HEK293 (cell line): Measurements from ENCODE around the gene RGSL1.

ENCODE experiments used
- EGR2 ChIP-seq: fragments of 450-650 bp; formaldehyde crosslinking; IDR thresholded peaks from 2 replicates; pipeline ENCODE4 v1.5.1; 2016; ENCODE audit warnings: low read depth, missing biosample characterization, missing genetic modification characterization
- MYNN ChIP-seq: fragments of 450-650 bp; formaldehyde crosslinking; IDR thresholded peaks from 2 replicates; pipeline ENCODE4 v1.5.1; 2016; ENCODE audit warnings: missing biosample characterization, missing genetic modification characterization, borderline replicate concordance
- PATZ1 ChIP-seq: fragments of 450-650 bp; formaldehyde crosslinking; IDR thresholded peaks from 2 replicates; pipeline ENCODE4 v1.5.1; 2016; ENCODE audit warnings: missing biosample characterization, missing genetic modification characterization
- PRDM10 ChIP-seq: fragments of 450-650 bp; formaldehyde crosslinking; IDR thresholded peaks from 2 replicates; pipeline ENCODE4 v1.5.1; 2016; ENCODE audit warnings: missing biosample characterization, missing genetic modification characterization
- YY1 ChIP-seq: fragments of 450-650 bp; formaldehyde crosslinking; IDR thresholded peaks from 2 replicates; pipeline ENCODE4 v1.5.1; 2018; ENCODE audit warnings: missing biosample characterization, missing genetic modification characterization
- ZBTB17 ChIP-seq: fragments of 450-650 bp; formaldehyde crosslinking; IDR thresholded peaks from 2 replicates; pipeline ENCODE4 v1.5.1; 2016; ENCODE audit warnings: missing biosample characterization, missing genetic modification characterization
- ZEB2 ChIP-seq: fragments of 450-650 bp; formaldehyde crosslinking; IDR thresholded peaks from 2 replicates; pipeline ENCODE4 v1.5.1; 2016; ENCODE audit warnings: missing biosample characterization, missing genetic modification characterization
- ZIC2 ChIP-seq: fragments of 450-650 bp; formaldehyde crosslinking; IDR thresholded peaks from 2 replicates; pipeline ENCODE4 v1.5.1; 2016; ENCODE audit warnings: missing biosample characterization, missing genetic modification characterization
- ZNF10 ChIP-seq: fragments of 450-650 bp; formaldehyde crosslinking; IDR thresholded peaks from 2 replicates; pipeline ENCODE4 v1.5.1; 2017; ENCODE audit warnings: missing biosample characterization, missing genetic modification characterization
- ZNF132 ChIP-seq: fragments of 450-650 bp; formaldehyde crosslinking; IDR thresholded peaks from 2 replicates; pipeline ENCODE4 v1.5.1; 2017; ENCODE audit warnings: missing biosample characterization, missing genetic modification characterization, borderline replicate concordance
- ZNF157 ChIP-seq: fragments of 450-650 bp; formaldehyde crosslinking; IDR thresholded peaks from 2 replicates; pipeline ENCODE4 v1.5.1; 2016; ENCODE audit warnings: missing biosample characterization, missing genetic modification characterization
- ZNF175 ChIP-seq: fragments of 450-650 bp; formaldehyde crosslinking; IDR thresholded peaks from 2 replicates; pipeline ENCODE4 v1.5.1; 2016; ENCODE audit warnings: missing biosample characterization, missing genetic modification characterization
- ZNF184 ChIP-seq: fragments of 450-650 bp; IDR thresholded peaks from 2 replicates; pipeline ENCODE4 v1.5.1; 2018; ENCODE audit warnings: missing biosample characterization, mild to moderate bottlenecking, missing genetic modification characterization
- ZNF2 ChIP-seq: fragments of 450-650 bp; formaldehyde crosslinking; IDR thresholded peaks from 2 replicates; pipeline ENCODE4 v1.5.1; 2016; ENCODE audit warnings: missing biosample characterization, missing genetic modification characterization
- ZNF324 ChIP-seq: fragments of 450-650 bp; formaldehyde crosslinking; IDR thresholded peaks from 2 replicates; pipeline ENCODE4 v1.5.1; 2016; ENCODE audit warnings: missing biosample characterization, missing genetic modification characterization
- ZNF544 ChIP-seq: fragments of 450-650 bp; formaldehyde crosslinking; IDR thresholded peaks from 2 replicates; pipeline ENCODE4 v1.5.0; 2017; ENCODE audit warnings: missing biosample characterization, missing genetic modification characterization
- ZNF561 ChIP-seq: fragments of 450-650 bp; IDR thresholded peaks from 2 replicates; pipeline ENCODE4 v1.5.1; 2018; ENCODE audit warnings: missing biosample characterization, missing genetic modification characterization, borderline replicate concordance
- ZNF571 ChIP-seq: fragments of 450-650 bp; formaldehyde crosslinking; IDR thresholded peaks from 2 replicates; pipeline ENCODE4 v1.5.0; 2017; ENCODE audit warnings: missing biosample characterization, missing genetic modification characterization
- ZNF600 ChIP-seq: fragments of 450-650 bp; formaldehyde crosslinking; IDR thresholded peaks from 2 replicates; pipeline ENCODE4 v1.5.1; 2016; ENCODE audit warnings: missing biosample characterization, missing genetic modification characterization
- ZNF623 ChIP-seq: fragments of 450-650 bp; formaldehyde crosslinking; IDR thresholded peaks from 2 replicates; pipeline ENCODE4 v1.5.1; 2016; ENCODE audit warnings: missing biosample characterization, missing genetic modification characterization
- ZNF76 ChIP-seq: fragments of 450-650 bp; formaldehyde crosslinking; IDR thresholded peaks from 2 replicates; pipeline ENCODE4; 2016; ENCODE audit warnings: low read depth, missing biosample characterization, missing genetic modification characterization, borderline replicate concordance
- ZNF768 ChIP-seq: fragments of 450-650 bp; formaldehyde crosslinking; IDR thresholded peaks from 2 replicates; pipeline ENCODE4 v1.5.1; 2018; ENCODE audit warnings: missing biosample characterization, mild to moderate bottlenecking, missing genetic modification characterization
- ZNF785 ChIP-seq: fragments of 450-650 bp; formaldehyde crosslinking; IDR thresholded peaks from 2 replicates; pipeline ENCODE4 v1.5.1; 2016; ENCODE audit warnings: missing biosample characterization, missing genetic modification characterization
- ZSCAN16 ChIP-seq: fragments of 450-650 bp; formaldehyde crosslinking; IDR thresholded peaks from 2 replicates; pipeline ENCODE4 v1.5.1; 2016; ENCODE audit warnings: missing biosample characterization, missing genetic modification characterization
- ZSCAN30 ChIP-seq: fragments of 450-650 bp; IDR thresholded peaks from 2 replicates; pipeline ENCODE4 v1.5.1; 2018; ENCODE audit warnings: missing biosample characterization, mild to moderate bottlenecking, missing genetic modification characterization, moderate library complexity
- TF ChIP-seq, protein P1 (sequence below): fragments of 450-650 bp; formaldehyde crosslinking; IDR thresholded peaks from 2 replicates; pipeline ENCODE4 v1.5.1; 2017; ENCODE audit warnings: missing biosample characterization, missing genetic modification characterization
- TF ChIP-seq, protein P2 (sequence below): fragments of 450-650 bp; formaldehyde crosslinking; IDR thresholded peaks from 2 replicates; pipeline ENCODE4 v1.5.1; 2016; ENCODE audit warnings: missing biosample characterization, missing genetic modification characterization
- TF ChIP-seq, protein P3 (sequence below): fragments of 450-650 bp; formaldehyde crosslinking; conservative IDR thresholded peaks from 2 replicates; pipeline ENCODE4 v1.5.1; 2016; ENCODE audit warnings: low read depth, missing biosample characterization, missing genetic modification characterization

The RGSL1 gene

DNA sequence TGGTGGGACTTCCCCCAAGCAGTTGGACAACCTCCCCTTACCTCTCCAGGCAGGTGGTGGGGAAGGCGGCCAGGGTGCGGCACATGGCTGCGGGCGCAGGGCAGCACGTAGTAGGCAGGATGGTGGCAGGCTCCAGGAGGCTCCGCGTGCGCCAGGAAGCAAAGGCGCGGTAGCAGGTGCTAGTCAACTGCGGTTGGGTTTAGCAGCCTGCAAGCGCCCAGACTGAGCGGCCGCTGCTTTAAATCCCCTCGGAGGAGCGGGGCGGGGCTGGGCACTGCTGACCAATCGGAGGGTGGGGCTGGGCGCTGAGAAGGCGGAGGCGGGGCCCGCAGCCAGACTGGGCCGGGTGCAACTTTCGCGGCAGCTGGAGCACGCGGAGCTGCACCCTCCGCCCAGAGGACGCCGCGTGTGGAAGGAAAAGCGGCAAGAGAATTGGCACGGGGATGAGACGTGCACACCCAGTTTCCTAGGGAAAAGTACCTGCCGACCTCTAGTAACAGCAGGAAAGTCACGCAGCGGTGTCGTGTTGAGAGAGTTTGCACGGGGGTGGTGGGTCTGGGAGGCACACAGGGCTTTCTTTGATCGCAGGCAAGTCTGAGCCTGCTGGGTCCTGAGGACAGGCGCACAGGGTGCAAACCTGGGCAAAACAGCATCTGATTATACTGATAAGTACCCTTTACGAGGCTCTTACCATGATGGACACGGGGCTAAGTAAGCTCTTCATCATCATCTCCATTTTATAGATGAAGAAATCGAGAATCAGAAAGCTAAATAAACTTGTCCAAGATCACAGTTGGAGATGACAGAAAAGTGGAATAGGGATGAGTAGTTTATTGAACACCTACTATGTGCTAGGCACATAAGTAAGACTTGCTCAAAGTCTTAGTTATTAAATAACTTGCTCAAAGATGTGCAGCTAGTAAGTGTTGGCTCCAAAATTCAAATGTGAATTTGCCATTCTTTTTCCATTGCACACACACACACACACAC lies 154.5 kb downstream of the RGSL1 start, which contains the start of gene RGS16 (continued):
- TF ChIP-seq PATZ1 (tag by site-specific recombination) (peak; percentile 89), ZSCAN30 (tag by site-specific recombination) (peak; percentile 86), ZNF76 (tag by site-specific recombination) (peak; percentile 38; the same call in 1 of the 2 replicates), YY1 (no peak; the same call in 1 of the 2 replicates), ZNF600 (tag by site-specific recombination) (peak; percentile 91), ZNF785 (tag by site-specific recombination) (no peak), ZNF132 (tag by site-specific recombination) (no peak), ZNF175 (tag by site-specific recombination) (no peak), PRDM10 (tag by site-specific recombination) (peak; percentile 87), ZSCAN16 (tag by site-specific recombination) (peak; percentile 52; the same call in 1 of the 2 replicates), ZNF768 (peak; percentile 48; the same call in 1 of the 2 replicates), ZNF571 (tag by site-specific recombination) (no peak), ZEB2 (tag by site-specific recombination) (peak; percentile 58), MYNN (no peak), ZNF184 (tag by site-specific recombination) (no peak), ZIC2 (tag by site-specific recombination) (peak; percentile 96), ZNF10 (tag by site-specific recombination) (peak; percentile 79), ZBTB17 (tag by site-specific recombination) (peak; percentile 83), ZNF561 (tag by site-specific recombination) (peak; percentile 78), ZNF324 (tag by site-specific recombination) (peak; percentile 82), EGR2 (peak; percentile 34; the same call in 1 of the 2 replicates), ZNF623 (no peak; the same call in none of the 2 replicates), ZNF544 (tag by site-specific recombination) (no peak), ZNF157 (tag by site-specific recombination) (no peak), ZNF2 (tag by site-specific recombination) (peak; percentile 45; the same call in 1 of the 2 replicates)
- TF ChIP-seq, protein P1, sequence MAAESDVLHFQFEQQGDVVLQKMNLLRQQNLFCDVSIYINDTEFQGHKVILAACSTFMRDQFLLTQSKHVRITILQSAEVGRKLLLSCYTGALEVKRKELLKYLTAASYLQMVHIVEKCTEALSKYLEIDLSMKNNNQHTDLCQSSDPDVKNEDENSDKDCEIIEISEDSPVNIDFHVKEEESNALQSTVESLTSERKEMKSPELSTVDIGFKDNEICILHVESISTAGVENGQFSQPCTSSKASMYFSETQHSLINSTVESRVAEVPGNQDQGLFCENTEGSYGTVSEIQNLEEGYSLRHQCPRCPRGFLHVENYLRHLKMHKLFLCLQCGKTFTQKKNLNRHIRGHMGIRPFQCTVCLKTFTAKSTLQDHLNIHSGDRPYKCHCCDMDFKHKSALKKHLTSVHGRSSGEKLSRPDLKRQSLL (tag by site-specific recombination): peak; percentile 77
- TF ChIP-seq, protein P2, sequence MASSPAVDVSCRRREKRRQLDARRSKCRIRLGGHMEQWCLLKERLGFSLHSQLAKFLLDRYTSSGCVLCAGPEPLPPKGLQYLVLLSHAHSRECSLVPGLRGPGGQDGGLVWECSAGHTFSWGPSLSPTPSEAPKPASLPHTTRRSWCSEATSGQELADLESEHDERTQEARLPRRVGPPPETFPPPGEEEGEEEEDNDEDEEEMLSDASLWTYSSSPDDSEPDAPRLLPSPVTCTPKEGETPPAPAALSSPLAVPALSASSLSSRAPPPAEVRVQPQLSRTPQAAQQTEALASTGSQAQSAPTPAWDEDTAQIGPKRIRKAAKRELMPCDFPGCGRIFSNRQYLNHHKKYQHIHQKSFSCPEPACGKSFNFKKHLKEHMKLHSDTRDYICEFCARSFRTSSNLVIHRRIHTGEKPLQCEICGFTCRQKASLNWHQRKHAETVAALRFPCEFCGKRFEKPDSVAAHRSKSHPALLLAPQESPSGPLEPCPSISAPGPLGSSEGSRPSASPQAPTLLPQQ (tag by site-specific recombination): peak; percentile 90
- TF ChIP-seq, protein P3, sequence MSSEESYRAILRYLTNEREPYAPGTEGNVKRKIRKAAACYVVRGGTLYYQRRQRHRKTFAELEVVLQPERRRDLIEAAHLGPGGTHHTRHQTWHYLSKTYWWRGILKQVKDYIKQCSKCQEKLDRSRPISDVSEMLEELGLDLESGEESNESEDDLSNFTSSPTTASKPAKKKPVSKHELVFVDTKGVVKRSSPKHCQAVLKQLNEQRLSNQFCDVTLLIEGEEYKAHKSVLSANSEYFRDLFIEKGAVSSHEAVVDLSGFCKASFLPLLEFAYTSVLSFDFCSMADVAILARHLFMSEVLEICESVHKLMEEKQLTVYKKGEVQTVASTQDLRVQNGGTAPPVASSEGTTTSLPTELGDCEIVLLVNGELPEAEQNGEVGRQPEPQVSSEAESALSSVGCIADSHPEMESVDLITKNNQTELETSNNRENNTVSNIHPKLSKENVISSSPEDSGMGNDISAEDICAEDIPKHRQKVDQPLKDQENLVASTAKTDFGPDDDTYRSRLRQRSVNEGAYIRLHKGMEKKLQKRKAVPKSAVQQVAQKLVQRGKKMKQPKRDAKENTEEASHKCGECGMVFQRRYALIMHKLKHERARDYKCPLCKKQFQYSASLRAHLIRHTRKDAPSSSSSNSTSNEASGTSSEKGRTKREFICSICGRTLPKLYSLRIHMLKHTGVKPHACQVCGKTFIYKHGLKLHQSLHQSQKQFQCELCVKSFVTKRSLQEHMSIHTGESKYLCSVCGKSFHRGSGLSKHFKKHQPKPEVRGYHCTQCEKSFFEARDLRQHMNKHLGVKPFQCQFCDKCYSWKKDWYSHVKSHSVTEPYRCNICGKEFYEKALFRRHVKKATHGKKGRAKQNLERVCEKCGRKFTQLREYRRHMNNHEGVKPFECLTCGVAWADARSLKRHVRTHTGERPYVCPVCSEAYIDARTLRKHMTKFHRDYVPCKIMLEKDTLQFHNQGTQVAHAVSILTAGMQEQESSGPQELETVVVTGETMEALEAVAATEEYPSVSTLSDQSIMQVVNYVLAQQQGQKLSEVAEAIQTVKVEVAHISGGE (tag by site-specific recombination): peak; percentile 59
